GM19035 (cell line): ENCODE measurements around the gene GTF2H2C_2.
"Not testable (repeated sequence)": the region's sequence is repeated elsewhere in the genome, so short reads cannot be mapped to it uniquely, and the experiment has no call there.

Source experiments
- ATAC-seq: cut with Tn5 transposase; IDR thresholded peaks from one replicate; pipeline ENCODE4 v1.9.1; 2021; ENCODE audit not compliant: unreplicated experiment

The GTF2H2C_2 gene

DNA sequence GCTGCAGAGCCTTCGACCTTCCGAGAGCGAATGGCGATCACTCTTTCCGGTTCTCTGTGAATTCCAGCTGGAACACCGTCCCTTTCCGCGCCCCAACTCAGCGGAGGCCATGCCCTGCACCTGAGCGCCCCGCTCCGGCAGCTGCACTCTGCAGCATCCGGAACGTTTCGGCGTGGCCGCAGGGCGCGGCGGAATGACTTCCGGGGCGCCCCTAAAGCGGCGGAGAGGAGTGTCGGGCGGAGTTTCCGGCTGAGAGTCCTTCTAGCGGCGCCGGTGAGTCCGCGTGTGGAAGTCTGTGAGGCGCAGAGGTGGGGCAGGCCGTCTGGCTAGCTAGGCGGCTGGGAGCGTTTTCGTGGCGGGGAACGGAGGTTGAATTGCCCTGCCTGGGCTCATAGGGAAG lies at the start of gene GTF2H2C_2:
Gene GTF2H2C_2 (plus strand): TSS at position 252 of the 400 bp plus-strand sequence.
- peak; percentile 95 for ATAC-seq

DNA sequence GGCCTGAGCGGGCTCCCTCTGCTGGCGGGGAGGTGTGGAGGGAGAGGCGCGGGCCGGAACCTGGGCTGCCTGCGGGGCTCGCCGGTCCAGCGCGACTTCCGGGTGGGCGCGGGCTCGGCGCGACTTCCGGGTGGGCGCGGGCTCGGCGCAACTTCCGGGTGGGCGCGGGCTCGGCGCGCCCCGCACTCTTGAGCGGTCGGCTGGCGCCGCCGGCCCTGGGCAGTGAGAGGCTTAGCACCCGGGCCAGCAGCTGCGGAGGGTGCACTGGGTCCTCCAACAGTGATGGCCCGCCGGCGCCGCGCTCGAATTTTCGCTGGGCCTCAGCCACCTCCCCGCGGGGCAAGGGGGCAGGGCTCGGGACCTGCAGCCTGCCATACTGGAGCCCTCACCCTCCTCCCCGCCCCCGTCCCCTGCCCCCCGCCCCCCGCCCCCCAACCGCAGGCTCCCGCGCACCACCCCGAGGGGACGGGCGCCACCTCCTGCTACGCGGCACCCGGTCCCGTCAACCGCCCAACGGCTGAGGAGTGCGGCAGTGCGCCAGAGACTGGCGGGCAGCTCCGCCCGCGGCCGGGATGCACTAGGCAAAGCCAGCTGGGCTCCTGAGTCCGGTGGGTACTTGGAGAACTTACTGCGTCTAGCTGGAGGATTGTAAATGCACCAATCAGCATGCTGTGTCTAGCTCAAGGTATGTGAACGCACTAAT lies 14.0 kb upstream of the GTF2H2C_2 start:
- peak; percentile 71 for ATAC-seq

DNA sequence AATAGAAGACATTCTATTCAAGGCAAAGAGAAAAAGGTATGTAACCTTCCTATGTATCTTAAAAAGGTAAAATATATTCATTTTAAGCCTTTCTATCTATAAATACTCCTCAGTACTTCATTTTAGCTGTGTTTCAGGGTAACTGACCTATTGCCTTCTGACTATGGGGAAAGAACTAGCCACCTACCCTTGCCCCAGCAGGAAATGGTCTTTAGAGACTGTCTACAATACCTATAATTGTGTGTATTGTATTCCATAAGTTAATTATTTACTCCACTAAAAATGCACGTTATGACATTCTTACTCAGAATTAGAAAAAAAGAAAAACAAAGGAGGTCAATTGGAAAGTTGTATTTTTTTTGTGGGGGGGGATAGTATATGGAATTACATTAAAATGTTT lies 6.2 kb downstream of the GTF2H2C_2 start:
- ATAC-seq, result not testable (repeated sequence)

DNA sequence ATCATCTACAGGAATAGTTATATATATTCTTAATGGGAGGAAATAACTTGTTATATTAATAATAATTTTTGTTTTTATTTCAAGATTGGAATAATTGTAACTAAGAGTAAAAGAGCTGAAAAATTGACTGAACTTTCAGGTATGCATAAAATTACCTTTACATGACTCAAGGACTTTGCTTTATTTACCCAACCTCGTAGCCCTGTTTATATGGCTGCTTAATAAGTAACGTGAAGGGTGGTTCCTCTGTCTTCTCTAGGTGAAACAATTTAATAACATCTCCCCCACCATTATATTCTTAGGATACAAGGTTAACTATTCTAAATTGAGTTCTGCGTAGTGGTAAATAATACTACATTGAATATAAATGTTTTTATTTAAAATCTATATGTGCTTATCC lies 8.0 kb downstream of the GTF2H2C_2 start:
- not testable (repeated sequence) for ATAC-seq

DNA sequence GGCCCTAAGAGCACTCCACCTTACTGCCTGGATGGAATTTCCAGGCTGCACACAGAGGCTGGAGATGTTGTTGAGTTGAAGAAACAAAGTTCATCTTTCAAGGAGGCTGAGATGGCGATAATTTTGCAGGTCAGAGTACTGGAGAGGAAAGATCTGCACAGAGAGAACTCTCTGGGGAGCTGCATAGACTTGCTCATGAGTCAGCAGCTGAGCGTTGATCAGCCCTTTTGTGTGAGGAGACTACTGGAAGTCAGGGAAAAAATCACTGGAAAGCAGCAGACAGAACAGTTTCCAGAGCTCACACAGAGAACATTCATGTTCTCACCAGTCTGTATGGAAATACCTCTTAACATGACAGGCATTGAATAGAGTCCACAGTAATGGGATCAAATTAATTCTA lies 23.4 kb downstream of the GTF2H2C_2 start:
- not testable (repeated sequence) for ATAC-seq

DNA sequence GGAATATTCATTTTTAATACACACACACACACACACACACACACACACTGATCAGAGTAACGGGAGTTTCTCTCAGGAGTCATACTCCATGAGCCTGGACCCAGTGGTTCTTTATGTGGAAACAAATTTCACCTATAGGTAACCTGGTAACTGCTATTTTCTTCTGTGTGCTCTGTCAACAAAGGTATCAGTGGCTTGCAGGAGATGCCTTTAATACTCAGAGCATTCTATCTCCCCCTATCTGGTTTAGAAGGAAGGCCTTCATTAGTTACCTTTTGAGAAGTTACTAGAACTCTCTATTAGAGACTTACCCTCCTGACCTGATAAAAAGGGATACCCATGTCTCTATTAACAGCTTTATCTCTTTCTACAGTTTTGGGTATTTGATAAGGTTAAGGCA lies 34.4 kb downstream of the GTF2H2C_2 start:
- not testable (repeated sequence) for ATAC-seq

DNA sequence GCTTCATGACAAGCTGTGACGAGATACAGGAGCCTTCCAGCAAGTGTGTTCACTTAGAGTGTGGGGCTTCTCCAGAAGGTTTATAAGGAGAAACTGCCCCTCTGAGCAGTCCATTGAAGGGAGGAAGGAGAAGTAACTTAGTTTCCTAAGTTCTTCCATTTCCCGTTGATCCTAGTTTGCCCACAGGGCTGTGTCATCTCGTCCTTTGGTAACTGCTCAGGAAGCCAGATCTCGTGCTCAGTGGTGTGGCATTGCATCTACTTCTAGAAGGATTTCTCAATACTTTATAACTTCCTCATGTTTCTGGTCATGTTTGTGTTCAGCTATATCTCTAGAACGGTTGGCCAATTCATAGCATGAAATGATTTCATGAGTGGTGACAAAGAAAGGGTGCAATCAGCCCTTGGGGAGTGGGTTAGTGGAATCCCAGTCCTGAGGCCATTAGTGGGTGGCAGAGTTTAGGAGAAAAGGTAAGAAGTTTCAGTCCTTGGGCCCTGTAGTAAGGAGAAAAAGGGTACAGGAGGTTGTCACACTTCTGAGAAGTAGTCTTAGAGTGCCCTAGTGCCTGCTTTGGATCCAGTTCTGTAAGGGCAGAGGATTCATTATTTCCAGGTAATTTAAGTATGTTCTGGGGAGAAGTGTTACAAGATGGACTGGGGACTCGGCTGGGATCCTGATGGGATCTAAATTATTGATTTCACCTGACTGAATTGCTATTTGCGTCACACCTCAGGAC lies 36.2 kb downstream of the GTF2H2C_2 start:
- not testable (repeated sequence) for ATAC-seq

DNA sequence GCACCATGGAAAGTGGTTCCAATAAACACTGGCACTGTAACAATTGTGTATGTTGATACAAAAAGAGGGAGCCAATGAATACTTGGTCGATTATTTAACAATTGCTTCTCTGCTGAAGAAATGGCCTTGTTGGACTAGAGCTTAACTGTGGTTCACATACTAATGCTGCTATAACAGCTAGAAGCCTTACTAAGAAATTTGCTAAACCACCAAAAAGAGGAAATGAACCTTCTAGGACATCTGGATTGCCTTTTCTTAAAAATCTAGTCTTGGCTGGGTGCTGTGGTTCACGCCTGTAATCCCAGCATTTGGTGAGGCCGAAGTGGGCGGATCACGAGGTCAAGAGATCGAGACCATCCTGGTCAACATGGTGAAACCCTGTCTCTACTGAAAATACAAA lies 41.9 kb downstream of the GTF2H2C_2 start:
- ATAC-seq, result peak; percentile 65

DNA sequence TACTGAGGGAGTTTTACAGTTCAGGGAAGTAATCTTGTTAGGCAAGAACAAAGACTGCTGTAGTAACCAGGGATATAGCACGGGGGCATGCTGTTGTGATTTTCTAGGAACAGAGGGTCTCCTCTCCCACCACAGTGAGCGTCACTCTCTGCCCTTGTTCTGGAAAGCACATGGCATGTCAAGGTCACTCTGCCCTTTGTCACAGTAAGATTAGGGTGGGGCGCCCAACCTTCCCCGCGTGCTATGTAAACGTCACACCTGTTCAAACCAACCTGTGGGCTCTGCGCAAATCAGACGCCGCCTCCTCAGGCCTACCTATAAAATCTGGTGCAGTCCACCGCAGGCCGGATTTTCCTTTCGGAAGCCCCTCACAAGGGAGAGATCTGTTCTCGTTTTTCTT lies 44.0 kb downstream of the GTF2H2C_2 start:
- not testable (repeated sequence) for ATAC-seq

DNA sequence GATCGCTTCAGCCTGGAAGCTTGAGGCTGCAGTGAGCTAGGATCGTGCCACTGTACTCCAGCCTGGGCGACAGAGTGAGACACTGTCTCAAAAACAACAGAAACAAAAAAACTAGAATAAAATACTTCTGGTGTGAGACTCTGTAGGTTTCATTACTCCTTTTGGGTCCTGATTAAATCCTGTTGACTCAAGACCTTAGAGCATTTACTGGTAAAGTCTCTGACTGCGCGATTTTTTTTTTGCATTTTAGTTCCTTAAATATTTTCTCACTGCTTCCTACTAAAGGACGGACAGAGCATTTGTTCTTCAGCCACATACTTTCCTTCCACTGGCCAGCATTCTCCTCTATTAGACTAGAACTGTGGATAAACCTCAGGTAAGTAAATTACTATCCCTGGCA lies 46.8 kb downstream of the GTF2H2C_2 start:
- not testable (repeated sequence) for ATAC-seq

DNA sequence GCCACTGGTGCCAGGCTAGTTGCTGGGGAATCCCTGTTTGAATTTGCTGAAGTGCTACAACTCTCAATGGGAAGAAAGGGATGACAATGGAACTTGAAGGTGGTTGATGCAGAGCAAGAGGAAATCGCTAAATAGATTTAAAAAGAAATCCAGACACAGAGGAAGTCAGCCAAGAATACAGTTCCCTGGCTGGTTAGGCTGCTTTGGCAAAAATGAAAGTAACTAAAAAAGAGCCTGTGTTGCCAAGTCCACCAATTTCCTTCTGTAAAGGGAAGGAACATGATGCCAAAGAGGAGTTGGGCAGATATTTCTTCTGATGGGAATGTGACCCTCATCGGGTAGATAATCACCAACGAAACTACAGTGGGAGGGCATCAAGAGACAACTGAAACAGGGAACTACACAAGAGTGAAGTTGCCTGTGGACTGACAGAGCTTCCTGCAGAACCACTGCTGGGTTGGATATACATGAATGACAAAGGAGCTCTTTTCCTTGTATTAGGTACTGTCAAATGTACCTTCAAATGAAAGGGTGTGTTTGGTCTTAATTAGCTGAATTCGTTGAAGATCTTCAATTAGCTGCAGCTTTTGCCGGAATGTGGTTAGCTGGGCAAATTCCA lies 49.0 kb downstream of the GTF2H2C_2 start:
- not testable (repeated sequence) for ATAC-seq

DNA sequence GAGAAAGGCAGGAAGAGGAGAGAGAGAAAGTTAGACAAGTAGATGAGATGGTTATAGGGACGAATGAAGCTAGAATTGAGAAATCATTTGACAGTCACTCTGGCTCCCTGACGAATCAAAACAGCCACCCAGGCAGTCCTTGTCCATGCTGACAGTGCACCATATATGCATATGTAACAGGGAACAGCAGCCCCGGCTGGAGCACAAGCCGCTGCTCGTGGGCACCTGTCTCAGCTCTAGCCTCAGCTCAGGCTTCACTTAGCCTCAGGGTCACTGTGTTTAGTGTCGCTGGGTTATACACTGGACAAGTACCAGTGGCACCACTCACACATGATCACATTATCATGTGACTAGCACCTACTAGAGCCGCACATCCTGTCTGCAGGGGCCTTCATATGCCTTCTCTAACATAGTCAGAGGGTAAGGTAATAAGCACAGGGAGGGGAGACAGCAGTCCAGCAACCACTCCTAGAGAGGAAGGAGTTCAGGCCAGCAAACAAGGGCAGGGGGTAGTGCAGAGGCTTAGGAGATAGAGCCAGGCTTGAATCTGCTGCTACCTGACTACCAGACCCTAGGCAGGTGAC lies 54.9 kb downstream of the GTF2H2C_2 start:
- ATAC-seq, result not testable (repeated sequence)
